ENCODE measurements around the gene EXOC2. TPM values are rescaled to one million over a fixed set of nuclear protein-coding genes. Genes with fewer than 3 reads are reported as not detected.

EXOC2 gene
- total RNA-seq, 1 donor from 2014 or later: 44.4 TPM

DNA sequence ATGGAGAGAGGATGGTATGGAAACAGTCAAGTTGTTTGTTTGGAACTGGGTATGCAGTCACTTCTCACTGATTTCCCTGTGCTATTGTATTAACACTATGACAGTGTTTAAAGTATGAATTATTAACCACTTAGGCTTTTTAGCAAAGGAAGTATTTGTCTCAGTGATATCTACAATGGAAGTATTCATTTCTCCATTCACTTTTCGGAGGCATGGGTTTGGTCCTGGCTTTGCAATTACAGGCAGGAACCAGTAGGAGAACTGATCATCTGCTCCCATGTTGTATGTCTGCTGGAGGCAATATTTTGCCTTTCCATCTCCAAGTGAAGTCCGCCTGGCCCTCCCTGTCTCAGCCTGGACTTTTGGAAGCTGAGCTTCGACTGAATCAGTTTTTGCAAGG, 30.6 kb upstream of the EXOC2 start:
- no peak overlapping the region for H3K4me2 ChIP-seq (ENCODE audit: low read length)
- H3K27me3 ChIP-seq (ENCODE audit: insufficient read depth, low read length): peaks cover 10% of the 10 kb centered on the region
- no peaks in the 10 kb centered on the region for H3K9me3 Mint-ChIP-seq (ENCODE audit: unreplicated experiment)
- no peak overlapping the region for H3K27ac Mint-ChIP-seq (ENCODE audit: unreplicated experiment)
- no peak for TF ChIP-seq EZH2 (IDR thresholded peaks at IDR 0.05; ENCODE audit: insufficient read depth, low read length)
- TF ChIP-seq, protein P1, sequence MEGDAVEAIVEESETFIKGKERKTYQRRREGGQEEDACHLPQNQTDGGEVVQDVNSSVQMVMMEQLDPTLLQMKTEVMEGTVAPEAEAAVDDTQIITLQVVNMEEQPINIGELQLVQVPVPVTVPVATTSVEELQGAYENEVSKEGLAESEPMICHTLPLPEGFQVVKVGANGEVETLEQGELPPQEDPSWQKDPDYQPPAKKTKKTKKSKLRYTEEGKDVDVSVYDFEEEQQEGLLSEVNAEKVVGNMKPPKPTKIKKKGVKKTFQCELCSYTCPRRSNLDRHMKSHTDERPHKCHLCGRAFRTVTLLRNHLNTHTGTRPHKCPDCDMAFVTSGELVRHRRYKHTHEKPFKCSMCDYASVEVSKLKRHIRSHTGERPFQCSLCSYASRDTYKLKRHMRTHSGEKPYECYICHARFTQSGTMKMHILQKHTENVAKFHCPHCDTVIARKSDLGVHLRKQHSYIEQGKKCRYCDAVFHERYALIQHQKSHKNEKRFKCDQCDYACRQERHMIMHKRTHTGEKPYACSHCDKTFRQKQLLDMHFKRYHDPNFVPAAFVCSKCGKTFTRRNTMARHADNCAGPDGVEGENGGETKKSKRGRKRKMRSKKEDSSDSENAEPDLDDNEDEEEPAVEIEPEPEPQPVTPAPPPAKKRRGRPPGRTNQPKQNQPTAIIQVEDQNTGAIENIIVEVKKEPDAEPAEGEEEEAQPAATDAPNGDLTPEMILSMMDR (IDR thresholded peaks at IDR 0.05; ENCODE audit: insufficient read depth, low read depth, low read length): peak; percentile 28
- H4K20me1 ChIP-seq (ENCODE audit: insufficient read depth, low read length): no peaks in the 10 kb centered on the region
- FAIRE-seq: no peak
- H3K4me1 ChIP-seq (ENCODE audit: insufficient read depth, low read length): no peaks in the 10 kb centered on the region
- H3K4me3 ChIP-seq (ENCODE audit: insufficient read depth, low read depth, low read length): no peak overlapping the region
- peaks cover 5% of the 10 kb centered on the region for H3K36me3 Mint-ChIP-seq (ENCODE audit: low read depth, unreplicated experiment)
- peaks cover 37% of the 10 kb centered on the region for H3K27me3 Mint-ChIP-seq (ENCODE audit: low read depth, unreplicated experiment)
- no peak overlapping the region for H3K4me3 Mint-ChIP-seq (ENCODE audit: unreplicated experiment)
- no peak overlapping the region for H2AFZ ChIP-seq (ENCODE audit: low read depth, low read length)
- no peak overlapping the region for H3K9ac ChIP-seq (ENCODE audit: low read length)
- no peak overlapping the region for H3K27ac ChIP-seq (ENCODE audit: low read depth, low read length)
- H3K36me3 ChIP-seq (ENCODE audit: insufficient read depth, low read length): no peaks in the 10 kb centered on the region
- no peaks in the 10 kb centered on the region for H3K9me3 ChIP-seq (ENCODE audit: insufficient read depth, low read depth, low read length)
- DNase-seq (ENCODE audit: low read depth): no peak
- peaks cover 10% of the 10 kb centered on the region for H3K4me1 Mint-ChIP-seq (ENCODE audit: low read depth, unreplicated experiment)
- H3K79me2 ChIP-seq (ENCODE audit: insufficient read depth, low read length): no peaks in the 10 kb centered on the region

- H3K4me1 Mint-ChIP-seq (ENCODE audit: low read depth, unreplicated experiment): peaks cover 10% of the 10 kb centered on the region
- Histone ChIP-seq H3K9ac (ENCODE audit: low read length) (no peak overlapping the region), H3K9me3 (ENCODE audit: insufficient read depth, low read depth, low read length) (no peaks in the 10 kb centered on the region), H3K4me1 (ENCODE audit: insufficient read depth, low read length) (no peaks in the 10 kb centered on the region), H3K27me3 (ENCODE audit: insufficient read depth, low read length) (peaks cover 8% of the 10 kb centered on the region), H3K4me2 (ENCODE audit: low read length) (peak overlapping the region; percentile 43), H4K20me1 (ENCODE audit: insufficient read depth, low read length) (no peaks in the 10 kb centered on the region), H3K36me3 (ENCODE audit: insufficient read depth, low read length) (no peaks in the 10 kb centered on the region), H2AFZ (ENCODE audit: low read depth, low read length) (no peak overlapping the region), H3K27ac (ENCODE audit: low read depth, low read length) (no peak overlapping the region), H3K79me2 (ENCODE audit: insufficient read depth, low read length) (no peaks in the 10 kb centered on the region), H3K4me3 (ENCODE audit: insufficient read depth, low read depth, low read length) (no peak overlapping the region)
- TF ChIP-seq, protein P1 (IDR thresholded peaks at IDR 0.05; ENCODE audit: insufficient read depth, low read depth, low read length): no peak
- TF ChIP-seq EZH2 (IDR thresholded peaks at IDR 0.05; ENCODE audit: insufficient read depth, low read length): no peak
- peaks cover 9% of the 10 kb centered on the region for H3K36me3 Mint-ChIP-seq (ENCODE audit: low read depth, unreplicated experiment)
- H3K27me3 Mint-ChIP-seq (ENCODE audit: low read depth, unreplicated experiment): peaks cover 39% of the 10 kb centered on the region
- no peak overlapping the region for H3K4me3 Mint-ChIP-seq (ENCODE audit: unreplicated experiment)
- H3K9me3 Mint-ChIP-seq (ENCODE audit: unreplicated experiment): no peaks in the 10 kb centered on the region
- DNase-seq (ENCODE audit: low read depth) (peak; percentile 69), FAIRE-seq (no peak)
- H3K27ac Mint-ChIP-seq (ENCODE audit: unreplicated experiment): peak overlapping the region; percentile 42
These were observed 29.7 kb upstream of the EXOC2 start for GRCh38 chr6:722608-723007.

DNA sequence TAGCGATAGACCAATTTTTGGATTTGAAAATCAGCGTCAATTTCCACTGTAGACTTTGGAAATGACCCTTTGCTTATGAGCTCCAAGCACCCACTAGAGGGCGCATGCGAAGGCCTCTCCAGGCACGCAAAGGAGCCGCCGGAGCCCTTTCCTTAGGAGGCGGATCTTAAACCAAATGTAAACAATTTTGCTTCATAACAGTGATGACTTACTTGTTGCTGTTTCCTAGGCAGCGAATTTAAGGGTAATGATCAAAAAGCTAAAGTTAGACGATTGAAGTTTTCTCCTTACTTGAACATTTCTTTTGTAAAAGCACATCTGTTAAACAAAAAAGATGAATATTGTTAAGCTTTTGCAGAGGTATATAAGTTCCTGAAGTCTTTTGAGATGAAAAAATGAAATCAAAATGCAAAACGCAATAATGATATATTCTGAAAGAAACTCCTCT, 29.2 kb upstream of the EXOC2 start:
- Histone ChIP-seq H3K27me3 (ENCODE audit: insufficient read depth, low read length) (peaks cover 8% of the 10 kb centered on the region), H2AFZ (ENCODE audit: low read depth, low read length) (no peak overlapping the region), H3K36me3 (ENCODE audit: insufficient read depth, low read length) (no peaks in the 10 kb centered on the region), H3K27ac (ENCODE audit: low read depth, low read length) (no peak overlapping the region), H3K4me2 (ENCODE audit: low read length) (peak overlapping the region; percentile 43), H3K9me3 (ENCODE audit: insufficient read depth, low read depth, low read length) (no peaks in the 10 kb centered on the region), H3K4me1 (ENCODE audit: insufficient read depth, low read length) (no peaks in the 10 kb centered on the region), H3K79me2 (ENCODE audit: insufficient read depth, low read length) (no peaks in the 10 kb centered on the region), H3K4me3 (ENCODE audit: insufficient read depth, low read depth, low read length) (no peak overlapping the region), H3K9ac (ENCODE audit: low read length) (no peak overlapping the region), H4K20me1 (ENCODE audit: insufficient read depth, low read length) (no peaks in the 10 kb centered on the region)
- Mint-ChIP-seq H3K4me1 (ENCODE audit: low read depth, unreplicated experiment) (peaks cover 10% of the 10 kb centered on the region), H3K4me3 (ENCODE audit: unreplicated experiment) (no peak overlapping the region), H3K9me3 (ENCODE audit: unreplicated experiment) (no peaks in the 10 kb centered on the region), H3K27me3 (ENCODE audit: low read depth, unreplicated experiment) (peaks cover 42% of the 10 kb centered on the region), H3K27ac (ENCODE audit: unreplicated experiment) (no peak overlapping the region), H3K36me3 (ENCODE audit: low read depth, unreplicated experiment) (peaks cover 9% of the 10 kb centered on the region)
- TF ChIP-seq EZH2 (IDR thresholded peaks at IDR 0.05; ENCODE audit: insufficient read depth, low read length): no peak
- TF ChIP-seq, protein P1 (IDR thresholded peaks at IDR 0.05; ENCODE audit: insufficient read depth, low read depth, low read length): peak; percentile 94
- DNase-seq (ENCODE audit: low read depth) (peak; percentile 56), FAIRE-seq (peak; percentile 23)
